ENCODE results near the gene USP3. TPM values are rescaled to one million over a fixed set of nuclear protein-coding genes. Genes with fewer than 3 reads are reported as not detected.

The USP3 gene
- total RNA-seq, 2 experiments from 2014 or later: 57.1 to 58.6 TPM

GRCh38 chr15:63545520-63545919, 41.1 kb downstream of the USP3 start:
- ChIA-PET CTCF (interaction anchor here (0.9 to 2.9 kb wide), 6 partner anchors 8 to 143 kb away, joined by 3 to 8 read pairs (median 3); no protein-coding TSS in a partner anchor), POLR2A (interaction anchor here (0.9 to 1.7 kb wide), 5 partner anchors 14 to 51 kb away, joined by 3 to 5 read pairs (median 3); partner anchors contain the start of genes FBXL22 and USP3)
- H3K36me3 Mint-ChIP-seq (ENCODE audit: low read depth): peaks cover 26% of the 10 kb centered on the region
- no peak overlapping the region for H3K4me3 Mint-ChIP-seq
- peaks cover 37% of the 10 kb centered on the region for H3K4me1 Mint-ChIP-seq (ENCODE audit: low read depth)
- ATAC-seq (no peak), DNase-seq (no peak)
- H3K27me3 Mint-ChIP-seq: no peaks in the 10 kb centered on the region
- intact Hi-C loops (cut with micrococcal nuclease): no loop called here
- no peak for TF ChIP-seq CTCF (IDR thresholded peaks at IDR 0.05)
- H3K9me3 Mint-ChIP-seq: no peaks in the 10 kb centered on the region
- no peak overlapping the region for H3K27ac Mint-ChIP-seq

GRCh38 chr15:63551400-63551799, 47.0 kb downstream of the USP3 start:
- Mint-ChIP-seq H3K27me3 (no peaks in the 10 kb centered on the region), H3K36me3 (ENCODE audit: low read depth) (peaks cover 22% of the 10 kb centered on the region), H3K9me3 (no peaks in the 10 kb centered on the region), H3K27ac (no peak overlapping the region), H3K4me1 (ENCODE audit: low read depth) (peaks cover 49% of the 10 kb centered on the region), H3K4me3 (no peak overlapping the region)
- no peak for DNase-seq
- ATAC-seq: no peak
- TF ChIP-seq CTCF (IDR thresholded peaks at IDR 0.05): no peak
- ChIA-PET POLR2A (interaction anchor here (1.2 kb wide), 1 partner anchor 16 kb away, joined by 5 read pairs; no protein-coding TSS in a partner anchor), CTCF (interaction anchor here (1.3 to 3.1 kb wide), 6 partner anchors 9 to 84 kb away, joined by 3 to 12 read pairs (median 4); no protein-coding TSS in a partner anchor)
- intact Hi-C loops (cut with micrococcal nuclease): no loop called here

- peaks cover 52% of the 10 kb centered on the region for H3K4me1 Mint-ChIP-seq (ENCODE audit: low read depth)
- peak; percentile 67 for ATAC-seq
- no peaks in the 10 kb centered on the region for H3K9me3 Mint-ChIP-seq
- H3K27ac Mint-ChIP-seq: peak overlapping the region; percentile 70
- peaks cover 32% of the 10 kb centered on the region for H3K36me3 Mint-ChIP-seq (ENCODE audit: low read depth)
- H3K27me3 Mint-ChIP-seq: no peaks in the 10 kb centered on the region
- CTCF ChIA-PET: interaction anchor here (0.8 to 2.5 kb wide), 16 partner anchors 9 to 356 kb away, joined by 3 to 13 read pairs (median 4); partner anchors contain the start of gene USP3
- no peak for TF ChIP-seq CTCF (IDR thresholded peaks at IDR 0.05)
- H3K4me3 Mint-ChIP-seq: no peak overlapping the region
- POLR2A ChIA-PET: interaction anchor here (0.8 to 1.7 kb wide), 4 partner anchors 16 to 56 kb away, joined by 3 to 5 read pairs (median 4); no protein-coding TSS in a partner anchor
- DNase-seq: peak; percentile 15
- intact Hi-C loops (cut with micrococcal nuclease): no loop called here
These were observed 49.0 kb downstream of the USP3 start for GRCh38 chr15:63553388-63553791.

GRCh38 chr15:63554337-63554927, 50.0 kb downstream of the USP3 start:
- ATAC-seq (no peak), DNase-seq (no peak)
- ChIA-PET CTCF (interaction anchor here (1.0 to 2.5 kb wide), 6 partner anchors 10 to 71 kb away, joined by 3 to 13 read pairs (median 6); no protein-coding TSS in a partner anchor), POLR2A (interaction anchor here (0.8 to 1.0 kb wide), 2 partner anchors 15 to 57 kb away, joined by 3 read pairs; no protein-coding TSS in a partner anchor)
- peaks cover 56% of the 10 kb centered on the region for H3K4me1 Mint-ChIP-seq (ENCODE audit: low read depth)
- H3K27ac Mint-ChIP-seq: peak overlapping the region; percentile 47
- intact Hi-C loops (cut with micrococcal nuclease): no loop called here
- H3K4me3 Mint-ChIP-seq: no peak overlapping the region
- no peak for TF ChIP-seq CTCF (IDR thresholded peaks at IDR 0.05)
- H3K36me3 Mint-ChIP-seq (ENCODE audit: low read depth): peaks cover 36% of the 10 kb centered on the region
- no peaks in the 10 kb centered on the region for H3K27me3 Mint-ChIP-seq
- no peaks in the 10 kb centered on the region for H3K9me3 Mint-ChIP-seq

GRCh38 chr15:63555507-63555906, 51.1 kb downstream of the USP3 start:
- no peak for TF ChIP-seq CTCF (IDR thresholded peaks at IDR 0.05)
- Mint-ChIP-seq H3K4me3 (no peak overlapping the region), H3K9me3 (no peaks in the 10 kb centered on the region), H3K36me3 (ENCODE audit: low read depth) (peaks cover 45% of the 10 kb centered on the region), H3K27ac (no peak overlapping the region), H3K4me1 (ENCODE audit: low read depth) (peaks cover 64% of the 10 kb centered on the region), H3K27me3 (no peaks in the 10 kb centered on the region)
- no peak for ATAC-seq
- intact Hi-C loops (cut with micrococcal nuclease): no loop called here
- no peak for DNase-seq
- ChIA-PET CTCF (no interaction called here), POLR2A (no interaction called here)

Data from activated CD8-positive, alpha-beta T cell treated with anti-CD3 and anti-CD28 coated beads for 36 hours (primary cell).